ENCODE results near the gene IFNA5. TPM values are rescaled to one million over a fixed set of nuclear protein-coding genes. Genes with fewer than 3 reads are reported as not detected.

The IFNA5 gene
- total and polyA plus RNA-seq, 10 of the 15 experiments (the other 5 are each of a cell fraction or from before 2014, with no cell fraction given) = not detected

DNA sequence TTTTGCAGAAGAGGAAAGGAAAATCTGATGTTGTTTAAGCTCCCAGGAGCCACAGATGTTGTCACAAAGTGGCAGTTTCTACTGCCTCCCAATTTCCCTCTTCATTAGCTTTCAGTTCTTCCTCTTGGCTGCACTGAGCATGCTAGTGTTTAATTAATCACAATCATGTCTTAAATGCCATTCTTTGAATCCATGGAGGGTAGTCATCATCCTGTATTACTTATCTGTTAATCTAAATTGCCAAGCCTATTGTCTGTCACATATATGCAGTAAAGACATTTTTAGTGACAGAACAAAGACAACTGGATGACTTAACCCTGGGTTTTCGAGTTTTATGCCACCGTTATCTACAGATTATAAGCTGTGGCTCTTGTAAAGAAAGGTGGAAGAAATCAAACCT, 15.4 kb upstream of the IFNA5 start:
- Histone ChIP-seq H3K79me2 (ENCODE audit: control insufficient read depth, insufficient read depth, low read length) (no peaks in the 10 kb centered on the region), H3K27ac (ENCODE audit: control insufficient read depth, insufficient read depth) (no peak overlapping the region), H3K9me3 (replicated peaks; ENCODE audit: control insufficient read depth, insufficient read depth, low read length) (no peaks in the 10 kb centered on the region), H2AFZ (ENCODE audit: control insufficient read depth, low read depth, low read length) (no peak overlapping the region), H3K36me3 (ENCODE audit: control insufficient read depth in 2 of 2, insufficient read depth in 2 of 2, low read length in 1 of 2) (peaks cover 0 to 17% of the 10 kb centered on the region in 2 experiments; a peak in 3 of 4 replicates), H3K4me3 (no peak overlapping the region), H3K9ac (ENCODE audit: control insufficient read depth, insufficient read depth, low read length) (no peak overlapping the region), H3K4me1 (ENCODE audit: control insufficient read depth, insufficient read depth, low read length) (no peaks in the 10 kb centered on the region), H4K20me1 (ENCODE audit: control insufficient read depth, insufficient read depth) (no peaks in the 10 kb centered on the region), H3K4me2 (ENCODE audit: control insufficient read depth, insufficient read depth) (no peak overlapping the region), H3K27me3 (replicated peaks in 1 of 2; ENCODE audit: control insufficient read depth in 2 of 2, insufficient read depth in 2 of 2, low read length in 1 of 2) (no peaks in the 10 kb centered on the region)
- FAIRE-seq (no peak), ATAC-seq (no peak), DNase-seq (ENCODE audit: low read depth, low spot score) (no peak)
- SMC1A ChIA-PET (ENCODE audit: uncharacterized antibody, unreplicated experiment) = interaction anchor here (1.1 to 7.4 kb wide), 8 partner anchors 9 to 134 kb away, joined by 3 to 57 read pairs (median 5); no protein-coding TSS in a partner anchor
- CTCF ChIA-PET = interaction anchor here (0.6 to 6.4 kb wide), 15 partner anchors 10 to 468 kb away, joined by 3 to 35 read pairs (median 4); no protein-coding TSS in a partner anchor
- POLR2A ChIA-PET = interaction anchor here (1.2 kb wide), 1 partner anchor 77 kb away, joined by 3 read pairs; no protein-coding TSS in a partner anchor
- intact Hi-C loops (cut with micrococcal nuclease; ENCODE audit: unreplicated experiment) = no loop called here
- TF ChIP-seq ZBED1 (IDR thresholded peaks at IDR 0.05; ENCODE audit: borderline replicate concordance) (no peak), NR2C2 (IDR thresholded peaks at IDR 0.05; ENCODE audit: borderline replicate concordance, control insufficient read depth, insufficient read length, low read depth) (no peak), JUNB (IDR thresholded peaks at IDR 0.05) (no peak), PAX8 (IDR thresholded peaks at IDR 0.05) (no peak), SP1 (IDR thresholded peaks at IDR 0.05; ENCODE audit: low read depth, low read length) (no peak), JUND (IDR thresholded peaks at IDR 0.05; ENCODE audit: low read depth, low read length) (no peak), GABPA (IDR thresholded peaks at IDR 0.05; ENCODE audit: low read depth) (no peak), FOXK2 (IDR thresholded peaks at IDR 0.05) (no peak), RCOR1 (conservative IDR thresholded peaks at IDR 0.05; ENCODE audit: low read depth, low read length) (no peak), KAT2A (conservative IDR thresholded peaks at IDR 0.05; ENCODE audit: control insufficient read depth, low read depth, low read length) (no peak), HDAC6 (IDR thresholded peaks at IDR 0.05; ENCODE audit: unreplicated experiment) (no peak), MEF2A (IDR thresholded peaks at IDR 0.05; ENCODE audit: insufficient read depth, low read depth, low read length) (no peak), RB1 (IDR thresholded peaks at IDR 0.05; ENCODE audit: borderline replicate concordance) (no peak), WRNIP1 (IDR thresholded peaks at IDR 0.05; ENCODE audit: borderline replicate concordance, low read depth, low read length) (no peak), HDAC2 (IDR thresholded peaks at IDR 0.05) (no peak), TCF12 (IDR thresholded peaks at IDR 0.05; ENCODE audit: low read depth, low read length) (no peak), MLLT1 (IDR thresholded peaks at IDR 0.05) (no peak), SIX5 (IDR thresholded peaks at IDR 0.05; ENCODE audit: low read depth, low read length, severe bottlenecking) (no peak)
- TF ChIP-seq, protein P1, sequence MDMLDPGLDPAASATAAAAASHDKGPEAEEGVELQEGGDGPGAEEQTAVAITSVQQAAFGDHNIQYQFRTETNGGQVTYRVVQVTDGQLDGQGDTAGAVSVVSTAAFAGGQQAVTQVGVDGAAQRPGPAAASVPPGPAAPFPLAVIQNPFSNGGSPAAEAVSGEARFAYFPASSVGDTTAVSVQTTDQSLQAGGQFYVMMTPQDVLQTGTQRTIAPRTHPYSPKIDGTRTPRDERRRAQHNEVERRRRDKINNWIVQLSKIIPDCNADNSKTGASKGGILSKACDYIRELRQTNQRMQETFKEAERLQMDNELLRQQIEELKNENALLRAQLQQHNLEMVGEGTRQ (IDR thresholded peaks at IDR 0.05; ENCODE audit: borderline replicate concordance, low read depth, low read length) = no peak
- TF ChIP-seq, protein P2, sequence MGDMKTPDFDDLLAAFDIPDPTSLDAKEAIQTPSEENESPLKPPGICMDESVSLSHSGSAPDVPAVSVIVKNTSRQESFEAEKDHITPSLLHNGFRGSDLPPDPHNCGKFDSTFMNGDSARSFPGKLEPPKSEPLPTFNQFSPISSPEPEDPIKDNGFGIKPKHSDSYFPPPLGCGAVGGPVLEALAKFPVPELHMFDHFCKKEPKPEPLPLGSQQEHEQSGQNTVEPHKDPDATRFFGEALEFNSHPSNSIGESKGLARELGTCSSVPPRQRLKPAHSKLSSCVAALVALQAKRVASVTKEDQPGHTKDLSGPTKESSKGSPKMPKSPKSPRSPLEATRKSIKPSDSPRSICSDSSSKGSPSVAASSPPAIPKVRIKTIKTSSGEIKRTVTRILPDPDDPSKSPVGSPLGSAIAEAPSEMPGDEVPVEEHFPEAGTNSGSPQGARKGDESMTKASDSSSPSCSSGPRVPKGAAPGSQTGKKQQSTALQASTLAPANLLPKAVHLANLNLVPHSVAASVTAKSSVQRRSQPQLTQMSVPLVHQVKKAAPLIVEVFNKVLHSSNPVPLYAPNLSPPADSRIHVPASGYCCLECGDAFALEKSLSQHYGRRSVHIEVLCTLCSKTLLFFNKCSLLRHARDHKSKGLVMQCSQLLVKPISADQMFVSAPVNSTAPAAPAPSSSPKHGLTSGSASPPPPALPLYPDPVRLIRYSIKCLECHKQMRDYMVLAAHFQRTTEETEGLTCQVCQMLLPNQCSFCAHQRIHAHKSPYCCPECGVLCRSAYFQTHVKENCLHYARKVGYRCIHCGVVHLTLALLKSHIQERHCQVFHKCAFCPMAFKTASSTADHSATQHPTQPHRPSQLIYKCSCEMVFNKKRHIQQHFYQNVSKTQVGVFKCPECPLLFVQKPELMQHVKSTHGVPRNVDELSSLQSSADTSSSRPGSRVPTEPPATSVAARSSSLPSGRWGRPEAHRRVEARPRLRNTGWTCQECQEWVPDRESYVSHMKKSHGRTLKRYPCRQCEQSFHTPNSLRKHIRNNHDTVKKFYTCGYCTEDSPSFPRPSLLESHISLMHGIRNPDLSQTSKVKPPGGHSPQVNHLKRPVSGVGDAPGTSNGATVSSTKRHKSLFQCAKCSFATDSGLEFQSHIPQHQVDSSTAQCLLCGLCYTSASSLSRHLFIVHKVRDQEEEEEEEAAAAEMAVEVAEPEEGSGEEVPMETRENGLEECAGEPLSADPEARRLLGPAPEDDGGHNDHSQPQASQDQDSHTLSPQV (IDR thresholded peaks at IDR 0.05) = no peak
- in situ Hi-C loops (cut with MboI) = loop anchor here (10.0 kb wide), 1 partner anchor 134 kb away; no protein-coding TSS in a partner anchor
- WGBS (ENCODE audit: insufficient coverage, insufficient replicate concordance, low lambda C conversion rate, missing lambda C conversion rate) = 74% methylated on average over 2 of the region's 2 CpGs
- RAD21 ChIA-PET (ENCODE audit: unreplicated experiment) = interaction anchor here (0.8 to 1.8 kb wide), 6 partner anchors 10 to 112 kb away, joined by 3 to 4 read pairs (median 4); no protein-coding TSS in a partner anchor
- BruUV-seq (replicated peaks) = no TSS peak

All from GM12878 (cell line).